HL-60 (cell line): ENCODE data around the gene CCNY.

ENCODE experiments used
- POLR2AphosphoS5 ChIP-seq: IDR thresholded peaks from 2 replicates; pipeline ENCODE4 v1.6.1; 2012; ENCODE audit warnings: low read depth
- SPI1 ChIP-seq: IDR thresholded peaks from 2 replicates; pipeline ENCODE4 v1.6.1; 2012; ENCODE audit warnings: low read depth, mild to moderate bottlenecking, borderline replicate concordance
- TF ChIP-seq, protein P1 (sequence below): IDR thresholded peaks from one replicate; pipeline ENCODE4 v1.5.1; 2011; ENCODE audit warnings: low read length, control low read depth, inconsistent platforms; ENCODE audit not compliant: insufficient read depth

DNA sequence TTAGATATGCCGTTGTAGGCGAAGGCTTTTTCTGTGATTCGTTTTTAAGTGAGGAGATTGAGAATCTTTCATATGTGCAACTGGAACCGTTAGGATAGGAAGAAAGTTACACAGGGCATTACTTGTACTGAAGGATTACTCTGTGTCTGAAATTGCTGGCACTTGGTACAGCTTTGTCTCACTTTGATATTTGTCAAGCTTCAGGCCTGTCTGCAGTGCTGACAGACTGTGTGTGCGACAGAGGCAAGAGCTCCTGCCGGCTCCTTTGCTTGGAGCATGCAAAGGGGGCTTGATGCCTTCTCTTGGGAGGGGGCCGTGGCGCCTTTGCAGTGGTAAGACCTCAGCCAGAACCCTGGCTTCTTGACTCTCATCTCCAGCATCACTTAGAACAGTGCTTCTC is 45.8 kb downstream of the CCNY start:
- TF ChIP-seq, protein P1, sequence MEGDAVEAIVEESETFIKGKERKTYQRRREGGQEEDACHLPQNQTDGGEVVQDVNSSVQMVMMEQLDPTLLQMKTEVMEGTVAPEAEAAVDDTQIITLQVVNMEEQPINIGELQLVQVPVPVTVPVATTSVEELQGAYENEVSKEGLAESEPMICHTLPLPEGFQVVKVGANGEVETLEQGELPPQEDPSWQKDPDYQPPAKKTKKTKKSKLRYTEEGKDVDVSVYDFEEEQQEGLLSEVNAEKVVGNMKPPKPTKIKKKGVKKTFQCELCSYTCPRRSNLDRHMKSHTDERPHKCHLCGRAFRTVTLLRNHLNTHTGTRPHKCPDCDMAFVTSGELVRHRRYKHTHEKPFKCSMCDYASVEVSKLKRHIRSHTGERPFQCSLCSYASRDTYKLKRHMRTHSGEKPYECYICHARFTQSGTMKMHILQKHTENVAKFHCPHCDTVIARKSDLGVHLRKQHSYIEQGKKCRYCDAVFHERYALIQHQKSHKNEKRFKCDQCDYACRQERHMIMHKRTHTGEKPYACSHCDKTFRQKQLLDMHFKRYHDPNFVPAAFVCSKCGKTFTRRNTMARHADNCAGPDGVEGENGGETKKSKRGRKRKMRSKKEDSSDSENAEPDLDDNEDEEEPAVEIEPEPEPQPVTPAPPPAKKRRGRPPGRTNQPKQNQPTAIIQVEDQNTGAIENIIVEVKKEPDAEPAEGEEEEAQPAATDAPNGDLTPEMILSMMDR, result no peak
- TF ChIP-seq SPI1, result no peak
- TF ChIP-seq POLR2AphosphoS5, result no peak
